Fibroblast of skin of left quadriceps (primary cell): Measurements from ENCODE around the gene DAND5.
A peak's percentile ranks its signal among the peaks of the same experiment; 100 is the strongest.

Experiments
- DNase-seq, 2 experiments: peaks; one replicate each; pipeline ENCODE4 v3.0.0-alpha.2; 2013; ENCODE audit warnings: low read depth in 2 of 2

Gene DAND5

GRCh38 chr19:13022859-13023636 is 53.7 kb downstream of the DAND5 start:
- DNase-seq: peak; percentile 92 to 93

DNA sequence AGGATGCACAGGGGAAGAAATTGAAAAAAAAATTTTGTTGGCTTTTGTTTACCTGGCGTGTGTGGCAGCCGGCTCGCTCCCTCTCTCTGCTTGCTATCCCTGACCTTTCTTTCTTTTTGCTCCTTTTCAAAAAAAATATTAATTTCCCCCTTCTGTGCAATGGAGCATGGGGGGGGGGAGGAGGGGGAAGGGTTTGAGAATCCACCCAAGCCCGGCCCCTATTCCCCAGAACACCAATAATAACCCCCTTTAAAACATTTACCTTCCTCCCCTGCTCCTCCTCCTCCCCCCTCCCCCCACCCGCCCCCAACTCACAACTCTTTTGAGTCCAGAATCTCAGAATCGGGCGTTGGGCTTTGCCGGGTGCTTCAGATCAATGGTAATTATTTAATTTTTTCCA is 54.3 kb downstream of the DAND5 start:
- DNase-seq: no peak
